Trophoblast cell (in vitro differentiated cells and primary cell): ENCODE results near the gene PIP5K1C.

Source experiments
- DNase-seq, 2 donors: peaks; one replicate each; pipeline ENCODE4 v3.0.0-alpha.2; 2016
- H2AFZ ChIP-seq: 2 replicates; pipeline ENCODE4 v1.6.1; 2013; ENCODE audit warnings: low read length, moderate library complexity, mild to moderate bottlenecking; ENCODE audit not compliant: insufficient read depth, poor library complexity
- H2AK5ac ChIP-seq: 2 replicates; pipeline ENCODE4 v1.6.1; 2013; ENCODE audit warnings: mild to moderate bottlenecking, low read length
- H2BK120ac ChIP-seq: 2 replicates; pipeline ENCODE4 v1.6.1; 2013; ENCODE audit warnings: low read length, mild to moderate bottlenecking, moderate library complexity; ENCODE audit not compliant: insufficient read depth, poor library complexity
- H2BK12ac ChIP-seq: 2 replicates; pipeline ENCODE4 v1.6.1; 2013; ENCODE audit warnings: mild to moderate bottlenecking, low read length, moderate library complexity
- H2BK5ac ChIP-seq: 2 replicates; pipeline ENCODE4 v1.6.1; 2013; ENCODE audit warnings: low read length, low read depth, moderate library complexity, mild to moderate bottlenecking; ENCODE audit not compliant: poor library complexity
- H3K14ac ChIP-seq: 2 replicates; pipeline ENCODE4 v1.6.1; 2013; ENCODE audit warnings: mild to moderate bottlenecking, low read length
- H3K18ac ChIP-seq: 2 replicates; pipeline ENCODE4 v1.6.1; 2013; ENCODE audit warnings: mild to moderate bottlenecking, low read length
- H3K23ac ChIP-seq: 2 replicates; pipeline ENCODE4 v1.6.1; 2013; ENCODE audit warnings: low read length
- H3K27ac ChIP-seq: 2 replicates; pipeline ENCODE4 v1.5.1; 2013; ENCODE audit warnings: low read depth, mild to moderate bottlenecking, inconsistent platforms, low read length, moderate library complexity
- H3K27me3 ChIP-seq: 2 replicates; pipeline ENCODE4 v1.6.1; 2013; ENCODE audit warnings: inconsistent platforms, mild to moderate bottlenecking, low read length, moderate library complexity; ENCODE audit not compliant: insufficient read depth
- H3K36me3 ChIP-seq, 2 experiments: 1 replicate in 1 of 2; 2 replicates in 1 of 2; pipeline ENCODE4 v1.6.1; 2013; ENCODE audit warnings: low read length in 2 of 2, mild to moderate bottlenecking in 2 of 2, moderate library complexity in 1 of 2; ENCODE audit not compliant: insufficient read depth in 2 of 2, control insufficient read depth in 1 of 2
- H3K4ac ChIP-seq: 2 replicates; pipeline ENCODE4 v1.6.1; 2013; ENCODE audit warnings: low read depth, mild to moderate bottlenecking, low read length, moderate library complexity
- H3K4me1 ChIP-seq, 2 experiments: 1 replicate in 1 of 2; 2 replicates in 1 of 2; pipeline ENCODE4 v1.6.1; 2013; ENCODE audit warnings: low read length in 2 of 2, mild to moderate bottlenecking in 2 of 2, moderate library complexity in 1 of 2; ENCODE audit not compliant: insufficient read depth in 2 of 2, control insufficient read depth in 1 of 2
- H3K4me2 ChIP-seq: 2 replicates; pipeline ENCODE4 v1.6.1; 2013; ENCODE audit warnings: inconsistent platforms, mild to moderate bottlenecking, low read length, moderate library complexity
- H3K4me3 ChIP-seq: 2 replicates; pipeline ENCODE4 v1.5.1; 2013; ENCODE audit warnings: mild to moderate bottlenecking, low read depth, low read length, inconsistent platforms
- H3K79me1 ChIP-seq: one replicate; pipeline ENCODE4 v1.6.1; 2013; ENCODE audit warnings: low read length
- H3K79me2 ChIP-seq: 2 replicates; pipeline ENCODE4 v1.6.1; 2013; ENCODE audit warnings: low read length, mild to moderate bottlenecking; ENCODE audit not compliant: control insufficient read depth, insufficient read depth, poor library complexity
- H3K9ac ChIP-seq: 2 replicates; pipeline ENCODE4 v1.6.1; 2013; ENCODE audit warnings: mild to moderate bottlenecking, low read length
- H3K9me3 ChIP-seq: 2 replicates; pipeline ENCODE4 v1.6.1; 2013; ENCODE audit warnings: low read depth, mild to moderate bottlenecking, control low read depth, inconsistent platforms, low read length; ENCODE audit not compliant: insufficient read depth
- H4K12ac ChIP-seq: 2 replicates; pipeline ENCODE4 v1.6.1; 2013; ENCODE audit warnings: low read depth, mild to moderate bottlenecking, low read length, moderate library complexity
- H4K8ac ChIP-seq: 2 replicates; pipeline ENCODE4 v1.6.1; 2013; ENCODE audit warnings: low read depth, mild to moderate bottlenecking, low read length, moderate library complexity
- H4K91ac ChIP-seq: one replicate; pipeline ENCODE4 v1.6.1; 2013; ENCODE audit warnings: low read depth, mild to moderate bottlenecking, low read length, moderate library complexity
- WGBS: extraction: QIAGEN DNeasy Blood & Tissue Kit; methylation state at CpG from one replicate; pipeline ENCODE4 v1.1.7; 2013; ENCODE audit warnings: missing lambda C conversion rate; ENCODE audit not compliant: insufficient read length, insufficient coverage; ENCODE audit errors: extremely low coverage; 5-methylcytosine and 5-hydroxymethylcytosine counted together

PIP5K1C gene

DNA sequence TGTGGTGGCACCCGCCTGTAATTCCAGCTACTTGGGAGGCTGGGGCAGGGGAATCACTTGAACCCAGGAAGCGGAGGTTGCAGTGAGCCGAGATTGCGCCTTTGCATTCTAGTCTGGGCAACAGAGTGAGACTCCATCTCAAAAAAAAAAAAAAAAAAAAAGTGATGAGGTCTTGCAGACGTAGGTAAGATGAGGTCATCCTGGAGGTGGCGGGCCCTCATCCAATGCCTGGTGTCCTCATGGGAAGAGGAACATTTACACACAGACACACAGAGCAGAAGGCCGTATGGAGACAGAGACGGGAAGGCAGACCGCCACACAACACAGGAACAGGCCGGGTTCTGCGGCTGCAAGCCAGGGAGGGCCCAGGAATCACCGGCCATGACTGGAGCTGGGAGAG is 78.0 kb downstream of the PIP5K1C start:
- peaks cover 5% of the 10 kb centered on the region for H3K79me1 ChIP-seq
- no peak overlapping the region for H3K27ac ChIP-seq

GRCh38 chr19:3621689-3622088 is 78.6 kb downstream of the PIP5K1C start:
- Histone ChIP-seq H3K4ac (no peak overlapping the region), H4K91ac (no peak overlapping the region), H3K9me3 (no peaks in the 10 kb centered on the region), H3K23ac (no peak overlapping the region), H3K14ac (no peak overlapping the region), H3K36me3 (peaks cover 46 to 51% of the 10 kb centered on the region in 2 experiments), H3K27ac (no peak overlapping the region), H2AFZ (no peak overlapping the region), H2BK120ac (no peak overlapping the region), H3K9ac (no peak overlapping the region), H3K79me1 (peaks cover 3% of the 10 kb centered on the region), H4K12ac (no peak overlapping the region), H3K4me3 (no peak overlapping the region), H3K4me2 (no peak overlapping the region), H3K27me3 (no peaks in the 10 kb centered on the region), H3K79me2 (peaks cover 9% of the 10 kb centered on the region), H2AK5ac (no peak overlapping the region), H3K18ac (no peak overlapping the region), H3K4me1 (peaks cover 9 to 15% of the 10 kb centered on the region in 2 experiments), H4K8ac (no peak overlapping the region), H2BK5ac (no peak overlapping the region), H2BK12ac (no peak overlapping the region)
- WGBS: no CpG with 5 or more reads among the region's 15 CpGs
- no peak for DNase-seq

More for the DNA sequence above, 78.0 kb downstream of the PIP5K1C start:
- no peak overlapping the region for H4K91ac ChIP-seq
- no peak overlapping the region for H2BK5ac ChIP-seq
- peaks cover 10% of the 10 kb centered on the region for H3K79me2 ChIP-seq
- no peak overlapping the region for H2AFZ ChIP-seq
- no peaks in the 10 kb centered on the region for H3K27me3 ChIP-seq
- H2BK12ac ChIP-seq: no peak overlapping the region
- H3K4me2 ChIP-seq: no peak overlapping the region
- peaks cover 45 to 50% of the 10 kb centered on the region in 2 experiments for H3K36me3 ChIP-seq
- H3K14ac ChIP-seq: no peak overlapping the region
- no peak overlapping the region for H3K4me3 ChIP-seq
- no peak overlapping the region for H3K23ac ChIP-seq
- no peaks in the 10 kb centered on the region for H3K9me3 ChIP-seq
- H3K18ac ChIP-seq: no peak overlapping the region
- no peak overlapping the region for H2AK5ac ChIP-seq
- no CpG with 5 or more reads among the region's 12 CpGs for WGBS
- peaks cover 9 to 15% of the 10 kb centered on the region in 2 experiments for H3K4me1 ChIP-seq
- DNase-seq: no peak
- no peak overlapping the region for H4K12ac ChIP-seq
- no peak overlapping the region for H2BK120ac ChIP-seq
- no peak overlapping the region for H3K9ac ChIP-seq
- no peak overlapping the region for H3K4ac ChIP-seq
- H4K8ac ChIP-seq: no peak overlapping the region

- Histone ChIP-seq H3K14ac (no peak overlapping the region), H3K4me1 (peaks cover 7 to 13% of the 10 kb centered on the region in 2 experiments), H3K23ac (no peak overlapping the region), H3K79me1 (no peaks in the 10 kb centered on the region), H3K4me2 (no peak overlapping the region), H3K9me3 (no peaks in the 10 kb centered on the region), H2AFZ (no peak overlapping the region), H3K18ac (no peak overlapping the region), H4K12ac (no peak overlapping the region), H3K27me3 (no peaks in the 10 kb centered on the region), H3K79me2 (peaks cover 5% of the 10 kb centered on the region), H2BK120ac (no peak overlapping the region), H2BK5ac (no peak overlapping the region), H2AK5ac (no peak overlapping the region), H3K4ac (no peak overlapping the region), H2BK12ac (no peak overlapping the region), H4K8ac (no peak overlapping the region), H3K9ac (no peak overlapping the region), H3K36me3 (peaks cover 47 to 51% of the 10 kb centered on the region in 2 experiments), H3K27ac (no peak overlapping the region), H3K4me3 (no peak overlapping the region), H4K91ac (no peak overlapping the region)
- no peak for DNase-seq
- no CpG with 5 or more reads among the region's 24 CpGs for WGBS
Measured at GRCh38 chr19:3620817-3621547, 79.3 kb downstream of the PIP5K1C start.

DNA sequence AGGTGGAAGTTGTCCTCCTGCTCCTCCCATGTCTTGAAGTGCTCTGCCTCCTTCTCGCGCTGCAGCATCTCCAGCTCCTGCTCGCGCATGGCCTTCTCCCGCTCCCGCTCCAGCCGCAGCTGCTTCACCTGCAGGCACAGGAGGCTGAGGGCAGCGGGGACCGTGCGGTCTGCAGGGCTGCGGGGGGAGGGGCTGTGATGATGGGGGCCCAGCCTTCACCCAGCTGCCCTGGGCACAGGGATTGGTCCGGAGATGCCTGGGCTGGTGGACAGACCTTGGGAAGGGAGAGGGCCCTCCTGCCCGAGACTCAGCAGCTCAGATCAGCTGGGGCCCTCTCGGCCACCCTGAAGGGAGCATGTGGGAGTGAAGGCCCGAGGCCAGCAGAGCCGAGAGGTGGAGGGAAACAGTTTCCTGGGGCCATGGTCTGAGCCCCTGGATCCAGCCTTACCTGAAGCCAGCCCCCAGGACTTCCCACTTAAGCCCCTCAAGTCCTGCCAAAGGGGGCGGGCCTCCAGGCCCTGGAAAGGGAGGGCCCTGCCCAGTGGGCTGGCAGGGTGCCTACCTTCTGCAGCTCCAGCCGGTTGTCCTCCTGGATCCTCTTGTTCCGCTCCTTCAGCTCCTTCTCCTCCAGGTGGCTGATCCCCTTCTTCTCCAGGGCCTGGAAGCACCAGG is 80.0 kb downstream of the PIP5K1C start:
- no peak overlapping the region for H2BK12ac ChIP-seq
- no peak overlapping the region for H2BK5ac ChIP-seq
- no peak overlapping the region for H3K4me3 ChIP-seq
- no peak overlapping the region for H4K12ac ChIP-seq
- no peak overlapping the region for H3K4ac ChIP-seq
- no peak for DNase-seq
- H3K23ac ChIP-seq: no peak overlapping the region
- no peak overlapping the region for H3K9ac ChIP-seq
- H3K27me3 ChIP-seq: no peaks in the 10 kb centered on the region
- H3K4me1 ChIP-seq: peaks cover under 1 to 6% of the 10 kb centered on the region in 2 experiments
- H2AK5ac ChIP-seq: no peak overlapping the region
- no peak overlapping the region for H3K27ac ChIP-seq
- no peak overlapping the region for H4K91ac ChIP-seq
- H4K8ac ChIP-seq: no peak overlapping the region
- no peak overlapping the region for H3K18ac ChIP-seq
- H2AFZ ChIP-seq: no peak overlapping the region
- no peak overlapping the region for H3K14ac ChIP-seq
- H3K36me3 ChIP-seq: peaks cover 54 to 56% of the 10 kb centered on the region in 2 experiments
- no peaks in the 10 kb centered on the region for H3K79me2 ChIP-seq
- no CpG with 5 or more reads among the region's 19 CpGs for WGBS
- no peak overlapping the region for H2BK120ac ChIP-seq
- no peak overlapping the region for H3K4me2 ChIP-seq
- H3K9me3 ChIP-seq: no peaks in the 10 kb centered on the region
- H3K79me1 ChIP-seq: no peaks in the 10 kb centered on the region
